ENCODE data around the gene CNPY3. TPM values are rescaled to one million over a fixed set of nuclear protein-coding genes. Genes with fewer than 3 reads are reported as not detected.
A peak's percentile ranks its signal among the peaks of the same experiment; 100 is the strongest.

CNPY3 gene
- total and polyA plus RNA-seq, 10 of the 15 experiments (the other 5 are each of a cell fraction or from before 2014, with no cell fraction given), result 7.2 to 102 (median 73.6) TPM

- TF ChIP-seq, protein P1, sequence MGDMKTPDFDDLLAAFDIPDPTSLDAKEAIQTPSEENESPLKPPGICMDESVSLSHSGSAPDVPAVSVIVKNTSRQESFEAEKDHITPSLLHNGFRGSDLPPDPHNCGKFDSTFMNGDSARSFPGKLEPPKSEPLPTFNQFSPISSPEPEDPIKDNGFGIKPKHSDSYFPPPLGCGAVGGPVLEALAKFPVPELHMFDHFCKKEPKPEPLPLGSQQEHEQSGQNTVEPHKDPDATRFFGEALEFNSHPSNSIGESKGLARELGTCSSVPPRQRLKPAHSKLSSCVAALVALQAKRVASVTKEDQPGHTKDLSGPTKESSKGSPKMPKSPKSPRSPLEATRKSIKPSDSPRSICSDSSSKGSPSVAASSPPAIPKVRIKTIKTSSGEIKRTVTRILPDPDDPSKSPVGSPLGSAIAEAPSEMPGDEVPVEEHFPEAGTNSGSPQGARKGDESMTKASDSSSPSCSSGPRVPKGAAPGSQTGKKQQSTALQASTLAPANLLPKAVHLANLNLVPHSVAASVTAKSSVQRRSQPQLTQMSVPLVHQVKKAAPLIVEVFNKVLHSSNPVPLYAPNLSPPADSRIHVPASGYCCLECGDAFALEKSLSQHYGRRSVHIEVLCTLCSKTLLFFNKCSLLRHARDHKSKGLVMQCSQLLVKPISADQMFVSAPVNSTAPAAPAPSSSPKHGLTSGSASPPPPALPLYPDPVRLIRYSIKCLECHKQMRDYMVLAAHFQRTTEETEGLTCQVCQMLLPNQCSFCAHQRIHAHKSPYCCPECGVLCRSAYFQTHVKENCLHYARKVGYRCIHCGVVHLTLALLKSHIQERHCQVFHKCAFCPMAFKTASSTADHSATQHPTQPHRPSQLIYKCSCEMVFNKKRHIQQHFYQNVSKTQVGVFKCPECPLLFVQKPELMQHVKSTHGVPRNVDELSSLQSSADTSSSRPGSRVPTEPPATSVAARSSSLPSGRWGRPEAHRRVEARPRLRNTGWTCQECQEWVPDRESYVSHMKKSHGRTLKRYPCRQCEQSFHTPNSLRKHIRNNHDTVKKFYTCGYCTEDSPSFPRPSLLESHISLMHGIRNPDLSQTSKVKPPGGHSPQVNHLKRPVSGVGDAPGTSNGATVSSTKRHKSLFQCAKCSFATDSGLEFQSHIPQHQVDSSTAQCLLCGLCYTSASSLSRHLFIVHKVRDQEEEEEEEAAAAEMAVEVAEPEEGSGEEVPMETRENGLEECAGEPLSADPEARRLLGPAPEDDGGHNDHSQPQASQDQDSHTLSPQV (IDR thresholded peaks at IDR 0.05), result no peak
- no peak for TF ChIP-seq ZBTB4 (CRISPR knock-in tag; IDR thresholded peaks at IDR 0.05)
- TF ChIP-seq RBBP5 (conservative IDR thresholded peaks at IDR 0.05), result no peak
- no peak for TF ChIP-seq NFXL1 (IDR thresholded peaks at IDR 0.05; ENCODE audit: borderline replicate concordance)
- TF ChIP-seq, protein P2, sequence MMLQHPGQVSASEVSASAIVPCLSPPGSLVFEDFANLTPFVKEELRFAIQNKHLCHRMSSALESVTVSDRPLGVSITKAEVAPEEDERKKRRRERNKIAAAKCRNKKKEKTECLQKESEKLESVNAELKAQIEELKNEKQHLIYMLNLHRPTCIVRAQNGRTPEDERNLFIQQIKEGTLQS (IDR thresholded peaks at IDR 0.05; ENCODE audit: borderline replicate concordance, extremely low read depth, low read depth, low read length), result no peak
- peak; percentile 66 for TF ChIP-seq IKZF1 (conservative IDR thresholded peaks at IDR 0.05)
- no peak for TF ChIP-seq YBX1 (IDR thresholded peaks at IDR 0.05)
- peak; percentile 99 for TF ChIP-seq ATF7 (IDR thresholded peaks at IDR 0.05; ENCODE audit: low read depth)
- TF ChIP-seq HDAC6 (IDR thresholded peaks at IDR 0.05; ENCODE audit: unreplicated experiment), result peak; percentile 55
- no peak for TF ChIP-seq ZNF384 (IDR thresholded peaks at IDR 0.05; ENCODE audit: borderline replicate concordance, low read depth, low read length)
- TF ChIP-seq, protein P3, sequence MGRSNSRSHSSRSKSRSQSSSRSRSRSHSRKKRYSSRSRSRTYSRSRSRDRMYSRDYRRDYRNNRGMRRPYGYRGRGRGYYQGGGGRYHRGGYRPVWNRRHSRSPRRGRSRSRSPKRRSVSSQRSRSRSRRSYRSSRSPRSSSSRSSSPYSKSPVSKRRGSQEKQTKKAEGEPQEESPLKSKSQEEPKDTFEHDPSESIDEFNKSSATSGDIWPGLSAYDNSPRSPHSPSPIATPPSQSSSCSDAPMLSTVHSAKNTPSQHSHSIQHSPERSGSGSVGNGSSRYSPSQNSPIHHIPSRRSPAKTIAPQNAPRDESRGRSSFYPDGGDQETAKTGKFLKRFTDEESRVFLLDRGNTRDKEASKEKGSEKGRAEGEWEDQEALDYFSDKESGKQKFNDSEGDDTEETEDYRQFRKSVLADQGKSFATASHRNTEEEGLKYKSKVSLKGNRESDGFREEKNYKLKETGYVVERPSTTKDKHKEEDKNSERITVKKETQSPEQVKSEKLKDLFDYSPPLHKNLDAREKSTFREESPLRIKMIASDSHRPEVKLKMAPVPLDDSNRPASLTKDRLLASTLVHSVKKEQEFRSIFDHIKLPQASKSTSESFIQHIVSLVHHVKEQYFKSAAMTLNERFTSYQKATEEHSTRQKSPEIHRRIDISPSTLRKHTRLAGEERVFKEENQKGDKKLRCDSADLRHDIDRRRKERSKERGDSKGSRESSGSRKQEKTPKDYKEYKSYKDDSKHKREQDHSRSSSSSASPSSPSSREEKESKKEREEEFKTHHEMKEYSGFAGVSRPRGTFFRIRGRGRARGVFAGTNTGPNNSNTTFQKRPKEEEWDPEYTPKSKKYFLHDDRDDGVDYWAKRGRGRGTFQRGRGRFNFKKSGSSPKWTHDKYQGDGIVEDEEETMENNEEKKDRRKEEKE (IDR thresholded peaks at IDR 0.05), result peak; percentile 89
- peak; percentile 78; the same call in 1 of the 2 replicates for TF ChIP-seq GATAD2B (conservative IDR thresholded peaks at IDR 0.05; ENCODE audit: low read depth)
- TF ChIP-seq HDAC2 (IDR thresholded peaks at IDR 0.05), result no peak
- no peak for TF ChIP-seq EED (IDR thresholded peaks at IDR 0.05; ENCODE audit: low read depth)
- peak; percentile 49; the same call in 1 of the 2 replicates for TF ChIP-seq MTA2 (IDR thresholded peaks at IDR 0.05; ENCODE audit: low read depth)
- TF ChIP-seq, protein P4, sequence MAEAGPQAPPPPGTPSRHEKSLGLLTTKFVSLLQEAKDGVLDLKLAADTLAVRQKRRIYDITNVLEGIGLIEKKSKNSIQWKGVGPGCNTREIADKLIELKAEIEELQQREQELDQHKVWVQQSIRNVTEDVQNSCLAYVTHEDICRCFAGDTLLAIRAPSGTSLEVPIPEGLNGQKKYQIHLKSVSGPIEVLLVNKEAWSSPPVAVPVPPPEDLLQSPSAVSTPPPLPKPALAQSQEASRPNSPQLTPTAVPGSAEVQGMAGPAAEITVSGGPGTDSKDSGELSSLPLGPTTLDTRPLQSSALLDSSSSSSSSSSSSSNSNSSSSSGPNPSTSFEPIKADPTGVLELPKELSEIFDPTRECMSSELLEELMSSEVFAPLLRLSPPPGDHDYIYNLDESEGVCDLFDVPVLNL (IDR thresholded peaks at IDR 0.05; ENCODE audit: low read depth, low read length), result no peak; the same call in 1 of the 2 replicates
These were observed 38.7 kb upstream of the CNPY3 start (continued) for GRCh38 chr6:42890311-42891198.

All from GM12878 (cell line).